Measurements from ENCODE around the gene SPACA7. TPM values are rescaled to one million over a fixed set of nuclear protein-coding genes. Genes with fewer than 3 reads are reported as not detected.

Gene SPACA7
- total and polyA plus RNA-seq, 4 donors = not detected

DNA sequence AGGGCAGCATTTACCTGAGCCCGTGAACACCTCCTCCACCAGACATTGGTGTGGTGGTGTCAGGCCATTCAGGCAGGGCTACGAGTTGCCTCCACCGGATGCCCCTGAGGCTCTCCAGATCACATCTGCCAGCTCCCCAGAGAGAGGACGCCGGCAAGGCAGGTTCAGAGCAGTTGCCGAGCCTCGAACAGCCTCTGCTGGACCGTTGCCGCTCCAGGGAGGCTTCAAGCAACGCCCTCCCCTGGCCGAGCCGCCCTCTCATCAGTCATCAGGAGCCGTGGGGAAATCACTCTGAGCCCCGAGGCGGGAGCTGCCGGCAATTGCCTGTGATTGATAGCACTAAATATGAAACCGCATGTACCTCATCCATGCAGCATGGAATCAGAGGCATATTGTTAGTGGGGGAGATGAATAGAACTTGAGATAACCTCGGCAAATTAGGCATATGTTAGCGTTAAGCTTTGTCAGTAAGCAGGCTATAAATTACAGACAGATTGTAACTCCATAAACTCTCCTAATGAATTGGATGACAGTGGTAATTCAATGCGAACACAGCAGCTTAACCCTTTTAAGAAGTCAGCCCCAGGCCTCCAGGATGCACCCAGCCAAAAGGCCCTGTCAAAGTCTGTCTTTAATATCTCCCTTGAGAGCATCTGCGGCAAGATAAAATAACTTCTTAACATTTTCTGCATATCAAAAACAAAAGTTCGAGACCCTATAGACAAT, 29.8 kb upstream of the SPACA7 start:
- Histone ChIP-seq H3K4me1 (ENCODE audit: control insufficient read depth in 5 of 5, insufficient read depth in 5 of 5, low read length in 5 of 5) (peaks cover 0 to 5% (median 0%) of the 10 kb centered on the region in 5 donors), H3K4me3 (no peak overlapping the region), H3K27ac (ENCODE audit: low read depth in 1 of 2, low read length in 1 of 2) (no peak overlapping the region), H3K27me3 (ENCODE audit: control insufficient read depth in 3 of 3, insufficient read depth in 3 of 3, low read length in 2 of 3) (peaks cover 0 to 60% (median 56%) of the 10 kb centered on the region in 3 donors), H3K36me3 (ENCODE audit: control insufficient read depth in 4 of 4, insufficient read depth in 4 of 4, low read length in 4 of 4) (no peaks in the 10 kb centered on the region), H3K9ac (ENCODE audit: insufficient read depth in 1 of 2, low read length in 2 of 2) (no peak overlapping the region), H3K9me3 (ENCODE audit: control insufficient read depth in 4 of 4, insufficient read depth in 3 of 4, low read length in 3 of 4) (peaks cover 0 to 5% (median 0%) of the 10 kb centered on the region in 4 donors)
- WGBS, 2 donors = 15 to 21% methylated on average over 22 of the region's 22 CpGs
- TF ChIP-seq, protein P1, sequence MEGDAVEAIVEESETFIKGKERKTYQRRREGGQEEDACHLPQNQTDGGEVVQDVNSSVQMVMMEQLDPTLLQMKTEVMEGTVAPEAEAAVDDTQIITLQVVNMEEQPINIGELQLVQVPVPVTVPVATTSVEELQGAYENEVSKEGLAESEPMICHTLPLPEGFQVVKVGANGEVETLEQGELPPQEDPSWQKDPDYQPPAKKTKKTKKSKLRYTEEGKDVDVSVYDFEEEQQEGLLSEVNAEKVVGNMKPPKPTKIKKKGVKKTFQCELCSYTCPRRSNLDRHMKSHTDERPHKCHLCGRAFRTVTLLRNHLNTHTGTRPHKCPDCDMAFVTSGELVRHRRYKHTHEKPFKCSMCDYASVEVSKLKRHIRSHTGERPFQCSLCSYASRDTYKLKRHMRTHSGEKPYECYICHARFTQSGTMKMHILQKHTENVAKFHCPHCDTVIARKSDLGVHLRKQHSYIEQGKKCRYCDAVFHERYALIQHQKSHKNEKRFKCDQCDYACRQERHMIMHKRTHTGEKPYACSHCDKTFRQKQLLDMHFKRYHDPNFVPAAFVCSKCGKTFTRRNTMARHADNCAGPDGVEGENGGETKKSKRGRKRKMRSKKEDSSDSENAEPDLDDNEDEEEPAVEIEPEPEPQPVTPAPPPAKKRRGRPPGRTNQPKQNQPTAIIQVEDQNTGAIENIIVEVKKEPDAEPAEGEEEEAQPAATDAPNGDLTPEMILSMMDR (IDR thresholded peaks at IDR 0.05; ENCODE audit: control extremely low read depth, extremely low read depth) = no peak
- ATAC-seq (ENCODE audit: insufficient read depth, low FRiP score) = no peak
- peak in 2 of 3 donors; percentile 13 to 21 for DNase-seq

DNA sequence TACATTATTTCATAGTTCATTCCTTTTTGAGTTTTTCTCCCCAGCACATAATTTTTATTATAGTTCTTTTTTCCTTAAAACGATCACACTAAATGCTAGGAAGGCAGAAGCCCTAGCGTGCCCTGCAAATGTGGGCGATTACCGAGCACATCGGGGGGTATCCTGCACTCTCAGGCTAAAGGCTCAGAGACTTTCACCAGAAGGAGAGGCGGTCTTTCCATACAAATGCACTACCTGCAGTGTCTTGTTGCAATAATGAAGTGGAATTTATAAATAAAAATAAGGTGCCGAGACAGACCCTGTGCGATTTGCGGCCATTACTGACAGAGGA, 29.3 kb upstream of the SPACA7 start:
- DNase-seq (no peak), ATAC-seq (ENCODE audit: insufficient read depth, low FRiP score) (no peak)
- peaks cover 0 to 64% (median 58%) of the 10 kb centered on the region in 3 donors for H3K27me3 ChIP-seq (ENCODE audit: control insufficient read depth in 3 of 3, insufficient read depth in 3 of 3, low read length in 2 of 3)
- H3K36me3 ChIP-seq (ENCODE audit: control insufficient read depth in 4 of 4, insufficient read depth in 4 of 4, low read length in 4 of 4) = no peaks in the 10 kb centered on the region
- WGBS, 2 donors = 24 to 34% methylated on average over 9 of the region's 9 CpGs
- no peak overlapping the region for H3K27ac ChIP-seq (ENCODE audit: low read depth in 1 of 2, low read length in 1 of 2)
- H3K9ac ChIP-seq (ENCODE audit: insufficient read depth in 1 of 2, low read length in 2 of 2) = no peak overlapping the region
- peaks cover 0 to 5% (median 0%) of the 10 kb centered on the region in 4 donors for H3K9me3 ChIP-seq (ENCODE audit: control insufficient read depth in 4 of 4, insufficient read depth in 3 of 4, low read length in 3 of 4)
- no peak overlapping the region for H3K4me3 ChIP-seq
- TF ChIP-seq, protein P1 (IDR thresholded peaks at IDR 0.05; ENCODE audit: control extremely low read depth, extremely low read depth) = no peak
- peaks cover 0 to 5% (median 0%) of the 10 kb centered on the region in 5 donors for H3K4me1 ChIP-seq (ENCODE audit: control insufficient read depth in 5 of 5, insufficient read depth in 5 of 5, low read length in 5 of 5)

DNA sequence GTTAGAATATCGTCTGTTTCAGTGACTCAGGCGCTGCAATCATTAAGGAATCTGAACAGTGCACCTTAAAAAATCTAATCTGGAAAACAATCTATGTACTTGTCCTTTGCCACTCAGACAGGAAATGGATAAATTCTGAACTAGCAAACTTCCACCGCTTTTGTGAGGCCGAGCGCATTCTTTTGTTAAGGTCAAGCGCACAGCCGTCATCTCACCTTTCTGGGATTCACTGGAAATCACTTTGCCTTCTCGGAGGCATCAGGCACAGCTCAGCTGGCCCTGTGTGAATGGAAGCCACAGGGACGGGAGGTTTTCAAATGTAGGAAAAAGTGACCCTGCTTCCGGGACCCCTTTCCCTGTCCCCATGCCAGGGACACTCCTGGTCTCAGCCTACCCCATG, 28.2 kb upstream of the SPACA7 start:
- 62 to 69% methylated on average over 10 of the region's 10 CpGs for WGBS, 2 donors
- Histone ChIP-seq H3K36me3 (ENCODE audit: control insufficient read depth in 4 of 4, insufficient read depth in 4 of 4, low read length in 4 of 4) (no peaks in the 10 kb centered on the region), H3K4me1 (ENCODE audit: control insufficient read depth in 5 of 5, insufficient read depth in 5 of 5, low read length in 5 of 5) (peaks cover 0 to 5% (median 0%) of the 10 kb centered on the region in 5 donors), H3K27ac (ENCODE audit: low read depth in 1 of 2, low read length in 1 of 2) (no peak overlapping the region), H3K4me3 (no peak overlapping the region), H3K9me3 (ENCODE audit: control insufficient read depth in 4 of 4, insufficient read depth in 3 of 4, low read length in 3 of 4) (peaks cover 0 to 3% (median 0%) of the 10 kb centered on the region in 4 donors), H3K9ac (ENCODE audit: insufficient read depth in 1 of 2, low read length in 2 of 2) (no peak overlapping the region), H3K27me3 (ENCODE audit: control insufficient read depth in 3 of 3, insufficient read depth in 3 of 3, low read length in 2 of 3) (peaks cover 0 to 58% (median 53%) of the 10 kb centered on the region in 3 donors)
- TF ChIP-seq, protein P1 (IDR thresholded peaks at IDR 0.05; ENCODE audit: control extremely low read depth, extremely low read depth) = no peak
- ATAC-seq (ENCODE audit: insufficient read depth, low FRiP score) (no peak), DNase-seq (no peak)

Measured in lung (tissue), 12 donors.